ENCODE measurements around the gene SLC2A13.

DNA sequence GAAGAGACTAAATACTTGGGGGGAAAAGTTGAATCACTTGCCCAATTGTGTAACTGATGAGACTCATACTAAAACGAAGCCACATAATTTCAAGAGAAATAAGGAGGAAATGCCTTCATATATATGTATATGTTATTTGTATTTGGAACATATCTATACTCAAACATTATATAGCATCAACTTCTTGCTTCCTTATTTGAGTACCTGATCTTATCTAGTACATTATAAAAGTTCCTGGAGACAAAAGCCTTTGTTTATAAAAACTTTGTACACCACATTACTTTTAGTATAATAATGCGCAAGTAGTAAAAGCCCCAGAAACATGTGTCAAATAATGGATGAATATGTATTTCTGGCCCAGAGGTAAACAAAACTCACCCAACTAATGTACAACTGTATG, 92.0 kb downstream of the SLC2A13 start:
- TF ChIP-seq, protein P1, sequence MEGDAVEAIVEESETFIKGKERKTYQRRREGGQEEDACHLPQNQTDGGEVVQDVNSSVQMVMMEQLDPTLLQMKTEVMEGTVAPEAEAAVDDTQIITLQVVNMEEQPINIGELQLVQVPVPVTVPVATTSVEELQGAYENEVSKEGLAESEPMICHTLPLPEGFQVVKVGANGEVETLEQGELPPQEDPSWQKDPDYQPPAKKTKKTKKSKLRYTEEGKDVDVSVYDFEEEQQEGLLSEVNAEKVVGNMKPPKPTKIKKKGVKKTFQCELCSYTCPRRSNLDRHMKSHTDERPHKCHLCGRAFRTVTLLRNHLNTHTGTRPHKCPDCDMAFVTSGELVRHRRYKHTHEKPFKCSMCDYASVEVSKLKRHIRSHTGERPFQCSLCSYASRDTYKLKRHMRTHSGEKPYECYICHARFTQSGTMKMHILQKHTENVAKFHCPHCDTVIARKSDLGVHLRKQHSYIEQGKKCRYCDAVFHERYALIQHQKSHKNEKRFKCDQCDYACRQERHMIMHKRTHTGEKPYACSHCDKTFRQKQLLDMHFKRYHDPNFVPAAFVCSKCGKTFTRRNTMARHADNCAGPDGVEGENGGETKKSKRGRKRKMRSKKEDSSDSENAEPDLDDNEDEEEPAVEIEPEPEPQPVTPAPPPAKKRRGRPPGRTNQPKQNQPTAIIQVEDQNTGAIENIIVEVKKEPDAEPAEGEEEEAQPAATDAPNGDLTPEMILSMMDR (IDR thresholded peaks at IDR 0.05): no peak
- no peak for TF ChIP-seq EP300 (IDR thresholded peaks at IDR 0.05)
- no peak for TF ChIP-seq POLR2A (IDR thresholded peaks at IDR 0.05)

Measured in tibial nerve (tissue), 4 donors.